Effector memory CD4-positive, alpha-beta T cell (primary cell): ENCODE data around the gene TBCCD1.

Experiments
- DNase-seq, 3 donors: peaks; one replicate each; pipeline ENCODE4 v3.0.0-alpha.2; 2020
- H3K27ac ChIP-seq: 2 replicates; pipeline ENCODE4 v1.7.0; 2013; ENCODE audit warnings: mild to moderate bottlenecking, low read length, moderate library complexity; ENCODE audit not compliant: insufficient read depth, poor library complexity, severe bottlenecking
- H3K27me3 ChIP-seq: replicated peaks from 2 replicates; pipeline ENCODE4 v1.7.0; 2013; ENCODE audit warnings: mild to moderate bottlenecking, low read length; ENCODE audit not compliant: insufficient read depth, control insufficient read depth, poor library complexity, severe bottlenecking
- H3K36me3 ChIP-seq: 2 replicates; pipeline ENCODE4 v1.7.0; 2013; ENCODE audit warnings: mild to moderate bottlenecking, low read length, moderate library complexity; ENCODE audit not compliant: control insufficient read depth, insufficient read depth
- H3K4me1 ChIP-seq: 2 replicates; pipeline ENCODE4 v1.7.0; 2013; ENCODE audit warnings: low read length, mild to moderate bottlenecking; ENCODE audit not compliant: control insufficient read depth, insufficient read depth, poor library complexity, severe bottlenecking
- H3K4me3 ChIP-seq: 2 replicates; pipeline ENCODE4 v1.7.0; 2013; ENCODE audit warnings: low read length, low read depth, mild to moderate bottlenecking; ENCODE audit not compliant: insufficient read depth, poor library complexity, severe bottlenecking
- H3K9me3 ChIP-seq: 2 replicates; pipeline ENCODE4 v1.7.0; 2013; ENCODE audit warnings: mild to moderate bottlenecking, low read length, moderate library complexity; ENCODE audit not compliant: control insufficient read depth

TBCCD1 gene

DNA sequence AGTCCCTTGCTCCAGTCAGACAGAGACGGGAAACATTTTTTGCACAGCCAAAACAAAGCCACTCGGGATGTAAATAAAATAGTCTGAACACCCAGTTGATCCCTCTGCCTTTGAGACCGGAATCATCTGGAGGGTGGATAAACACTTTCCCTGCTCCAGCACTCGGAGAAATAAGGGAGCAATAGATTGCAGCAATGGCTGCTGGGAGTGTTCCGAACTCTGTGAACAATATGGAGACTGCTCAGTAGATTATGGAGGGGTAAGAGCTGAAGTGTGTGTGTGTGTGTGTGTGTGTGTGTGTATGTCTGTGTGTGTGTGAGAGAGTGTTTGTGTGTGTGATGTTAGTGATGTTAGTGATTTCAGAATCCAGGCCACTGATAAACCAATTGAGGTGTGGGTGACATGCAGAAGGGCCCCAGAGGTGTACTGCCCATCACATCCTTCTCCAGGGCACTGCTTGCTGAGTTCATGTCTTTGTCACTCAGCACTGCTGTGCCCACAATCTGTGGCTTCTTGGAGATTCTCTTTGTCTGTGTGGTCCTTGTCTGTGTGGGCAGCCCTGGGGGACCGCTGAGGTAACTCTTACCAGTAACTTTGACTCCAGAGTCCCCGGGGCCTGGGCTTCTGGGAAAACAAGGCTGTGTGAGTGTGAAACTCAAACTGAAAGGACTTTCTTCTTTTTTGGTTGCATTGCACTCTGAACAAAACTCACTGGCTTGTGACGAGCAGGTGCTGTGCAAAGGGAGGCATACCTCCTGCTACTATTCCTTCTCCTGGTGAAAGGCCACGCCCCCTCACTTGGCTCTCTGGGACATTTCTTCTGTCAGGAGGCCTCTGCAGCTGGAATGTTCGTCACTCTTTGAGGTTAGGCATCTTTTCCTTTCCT is 45.9 kb downstream of the TBCCD1 start:
- H3K9me3 ChIP-seq = no peaks in the 10 kb centered on the region
- no peaks in the 10 kb centered on the region for H3K27me3 ChIP-seq
- DNase-seq = no peak
- no peak overlapping the region for H3K27ac ChIP-seq
- H3K4me3 ChIP-seq = no peak overlapping the region
- peaks cover 28% of the 10 kb centered on the region for H3K4me1 ChIP-seq
- H3K36me3 ChIP-seq = no peaks in the 10 kb centered on the region

DNA sequence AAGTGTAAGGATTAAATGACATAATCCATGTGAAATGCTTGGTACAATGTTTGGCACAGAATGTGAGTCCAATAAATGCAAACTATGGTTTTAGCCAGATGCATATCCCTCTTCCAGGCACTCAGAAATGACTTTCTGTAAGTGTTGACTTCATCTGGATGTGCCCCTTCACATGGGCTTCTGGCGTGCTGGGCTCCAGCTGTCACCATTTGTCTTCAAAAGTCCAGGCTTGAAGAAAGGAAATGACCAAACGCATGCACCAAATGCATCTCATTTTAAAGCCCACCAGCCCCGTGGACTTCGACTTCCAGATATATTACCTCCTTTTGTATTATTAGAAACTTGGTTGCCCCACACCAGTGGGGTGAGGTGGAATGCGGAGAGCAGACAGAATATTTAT is 46.7 kb downstream of the TBCCD1 start:
- no peaks in the 10 kb centered on the region for H3K9me3 ChIP-seq

DNA sequence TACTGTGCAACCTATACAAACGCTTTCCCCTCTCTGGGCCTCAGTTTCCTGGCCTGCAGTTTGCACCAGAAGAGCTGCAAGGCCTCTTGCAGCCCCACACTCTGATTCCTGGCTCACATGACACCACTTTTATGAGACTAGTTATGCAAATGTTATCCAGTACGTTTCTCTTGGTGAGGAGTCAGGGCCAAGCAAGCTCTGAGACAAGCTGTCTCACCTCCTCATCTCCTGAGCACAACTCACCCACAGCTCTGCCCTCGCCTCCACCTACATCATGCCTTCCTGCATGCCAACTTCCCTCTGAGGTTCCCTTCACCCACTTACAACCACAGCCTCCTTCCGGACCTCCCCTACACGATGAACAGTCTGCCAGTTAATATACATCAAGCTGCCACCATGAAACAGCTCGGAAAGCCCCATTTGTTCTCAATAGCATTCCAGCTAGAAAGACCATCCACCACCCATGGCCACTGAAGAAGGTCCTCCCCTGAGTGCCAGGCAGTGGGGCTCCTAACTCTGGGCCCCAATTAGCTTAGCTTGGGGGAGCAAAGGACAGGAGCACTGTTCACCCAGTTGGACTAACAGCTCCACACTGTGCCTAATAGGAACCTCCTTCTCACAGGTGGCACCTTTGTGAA is 48.0 kb downstream of the TBCCD1 start:
- peak; percentile 60 to 70 (median 62) for DNase-seq
- peaks cover 45% of the 10 kb centered on the region for H3K4me1 ChIP-seq
- H3K27me3 ChIP-seq = no peaks in the 10 kb centered on the region
- H3K27ac ChIP-seq = peak overlapping the region; percentile 71
- peak overlapping the region; percentile 5 for H3K4me3 ChIP-seq
- no peaks in the 10 kb centered on the region for H3K36me3 ChIP-seq
- H3K9me3 ChIP-seq = no peaks in the 10 kb centered on the region

More for the DNA sequence above, 46.7 kb downstream of the TBCCD1 start:
- no peak for DNase-seq
- Histone ChIP-seq H3K4me3 (no peak overlapping the region), H3K27me3 (no peaks in the 10 kb centered on the region), H3K27ac (no peak overlapping the region), H3K4me1 (peaks cover 35% of the 10 kb centered on the region), H3K36me3 (no peaks in the 10 kb centered on the region)

DNA sequence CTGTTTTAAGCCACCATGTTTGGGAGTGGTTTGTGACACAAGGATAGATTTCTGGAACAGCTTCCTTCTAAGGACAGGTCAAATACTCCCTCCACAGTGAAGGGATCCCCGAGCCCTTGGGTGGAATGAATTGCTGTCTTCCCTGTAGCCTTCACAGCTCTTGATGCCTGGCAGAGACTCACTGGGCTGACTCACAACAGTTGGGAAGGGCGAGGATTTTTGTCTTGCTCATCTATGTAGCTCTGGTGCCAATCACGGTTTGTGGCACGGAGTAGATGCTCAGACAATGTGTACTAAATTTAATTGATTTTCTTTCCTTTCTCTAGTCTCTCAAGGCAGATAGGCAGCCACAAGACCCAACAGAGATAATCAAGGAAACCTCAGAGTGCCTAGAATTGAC is 49.9 kb downstream of the TBCCD1 start:
- DNase-seq = no peak
- Histone ChIP-seq H3K4me1 (peaks cover 45% of the 10 kb centered on the region), H3K27me3 (no peaks in the 10 kb centered on the region)

GRCh38 chr3:186516646-186517045 is 50.5 kb downstream of the TBCCD1 start:
- Histone ChIP-seq H3K36me3 (no peaks in the 10 kb centered on the region), H3K4me3 (no peak overlapping the region), H3K4me1 (peaks cover 45% of the 10 kb centered on the region), H3K27ac (no peak overlapping the region), H3K27me3 (no peaks in the 10 kb centered on the region), H3K9me3 (no peaks in the 10 kb centered on the region)
- no peak for DNase-seq

More for the DNA sequence above, 49.9 kb downstream of the TBCCD1 start:
- Histone ChIP-seq H3K27ac (no peak overlapping the region), H3K4me3 (no peak overlapping the region), H3K36me3 (no peaks in the 10 kb centered on the region), H3K9me3 (no peaks in the 10 kb centered on the region)

DNA sequence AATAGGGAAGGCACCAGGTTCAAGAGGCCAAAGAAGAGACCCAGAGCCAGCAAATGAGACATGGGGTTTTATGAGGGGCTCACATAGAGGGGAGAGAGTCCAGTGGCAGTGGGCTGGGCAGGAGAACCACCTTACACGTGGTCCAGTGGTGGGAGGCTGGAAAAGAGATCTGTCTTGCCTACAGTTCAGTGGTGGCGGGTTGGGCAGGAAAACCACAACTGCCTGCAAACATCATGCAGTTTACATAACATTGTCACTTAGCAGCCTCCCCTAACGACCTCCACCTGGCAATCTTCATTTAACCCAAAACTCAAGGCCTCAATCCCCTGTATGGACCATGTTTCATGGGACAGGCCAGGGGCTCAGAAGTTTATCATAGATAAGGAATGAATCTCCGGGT is 52.0 kb downstream of the TBCCD1 start:
- Histone ChIP-seq H3K4me1 (peaks cover 43% of the 10 kb centered on the region), H3K27me3 (no peaks in the 10 kb centered on the region), H3K27ac (no peak overlapping the region), H3K4me3 (no peak overlapping the region), H3K9me3 (no peaks in the 10 kb centered on the region), H3K36me3 (no peaks in the 10 kb centered on the region)
- DNase-seq = peak; percentile 7 to 26 (median 12)

GRCh38 chr3:186514296-186515002 is 52.7 kb downstream of the TBCCD1 start:
- Histone ChIP-seq H3K9me3 (no peaks in the 10 kb centered on the region), H3K27me3 (no peaks in the 10 kb centered on the region), H3K36me3 (no peaks in the 10 kb centered on the region), H3K4me3 (no peak overlapping the region), H3K4me1 (peaks cover 36% of the 10 kb centered on the region), H3K27ac (no peak overlapping the region)
- no peak for DNase-seq

DNA sequence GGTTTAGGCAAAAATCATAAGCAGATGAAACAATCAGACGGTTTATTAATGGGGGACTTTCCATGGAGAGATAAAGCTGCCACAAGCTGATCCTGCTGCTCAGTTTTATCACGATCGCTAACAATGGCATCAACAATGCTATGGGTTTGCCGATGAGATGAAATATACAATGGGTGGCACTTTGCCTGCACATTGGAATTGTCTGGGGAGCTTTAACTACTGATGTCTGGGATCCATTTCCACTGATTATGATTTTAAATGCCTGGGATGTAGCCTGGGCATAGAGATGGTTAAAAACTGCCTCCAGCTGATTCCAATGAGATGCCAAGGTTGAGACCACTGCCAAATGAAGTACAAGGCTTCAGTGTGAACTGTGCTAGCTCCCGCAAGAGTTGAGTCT is 53.8 kb downstream of the TBCCD1 start:
- no peak for DNase-seq
- H3K27ac ChIP-seq = no peak overlapping the region
- H3K36me3 ChIP-seq = no peaks in the 10 kb centered on the region
- H3K27me3 ChIP-seq = no peaks in the 10 kb centered on the region
- H3K4me1 ChIP-seq = peaks cover 26% of the 10 kb centered on the region
- H3K4me3 ChIP-seq = no peak overlapping the region
- no peaks in the 10 kb centered on the region for H3K9me3 ChIP-seq

GRCh38 chr3:186512570-186513302 is 54.4 kb downstream of the TBCCD1 start:
- DNase-seq = no peak
- Histone ChIP-seq H3K27me3 (no peaks in the 10 kb centered on the region), H3K4me3 (no peak overlapping the region)

More at GRCh38 chr3:186512570-186513302, 54.4 kb downstream of the TBCCD1 start:
- Histone ChIP-seq H3K9me3 (no peaks in the 10 kb centered on the region), H3K4me1 (peaks cover 21% of the 10 kb centered on the region), H3K36me3 (no peaks in the 10 kb centered on the region), H3K27ac (no peak overlapping the region)
